ENCODE measurements around the gene PPP1R16B.

The PPP1R16B gene

DNA sequence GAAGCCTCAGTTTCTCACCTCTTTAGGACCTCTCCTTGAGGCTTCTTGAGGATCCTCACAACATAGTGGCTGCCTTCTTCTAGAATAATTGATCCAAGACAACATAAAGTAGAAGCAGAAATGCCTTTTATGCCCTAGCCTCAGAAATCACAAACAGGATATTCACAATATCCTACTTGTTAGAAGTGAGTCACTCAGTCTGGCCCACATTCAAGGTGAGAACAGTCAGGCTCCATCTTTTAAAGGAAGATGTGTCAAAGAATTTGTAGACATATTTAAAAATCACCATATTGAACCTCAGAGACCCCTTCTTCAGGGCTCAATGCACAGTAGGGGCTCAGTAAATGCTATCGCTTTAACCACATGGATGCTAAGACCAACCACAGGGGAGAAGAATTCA lies 99.9 kb downstream of the PPP1R16B start:
- no peak for TF ChIP-seq CTCF (IDR thresholded peaks at IDR 0.05)

DNA sequence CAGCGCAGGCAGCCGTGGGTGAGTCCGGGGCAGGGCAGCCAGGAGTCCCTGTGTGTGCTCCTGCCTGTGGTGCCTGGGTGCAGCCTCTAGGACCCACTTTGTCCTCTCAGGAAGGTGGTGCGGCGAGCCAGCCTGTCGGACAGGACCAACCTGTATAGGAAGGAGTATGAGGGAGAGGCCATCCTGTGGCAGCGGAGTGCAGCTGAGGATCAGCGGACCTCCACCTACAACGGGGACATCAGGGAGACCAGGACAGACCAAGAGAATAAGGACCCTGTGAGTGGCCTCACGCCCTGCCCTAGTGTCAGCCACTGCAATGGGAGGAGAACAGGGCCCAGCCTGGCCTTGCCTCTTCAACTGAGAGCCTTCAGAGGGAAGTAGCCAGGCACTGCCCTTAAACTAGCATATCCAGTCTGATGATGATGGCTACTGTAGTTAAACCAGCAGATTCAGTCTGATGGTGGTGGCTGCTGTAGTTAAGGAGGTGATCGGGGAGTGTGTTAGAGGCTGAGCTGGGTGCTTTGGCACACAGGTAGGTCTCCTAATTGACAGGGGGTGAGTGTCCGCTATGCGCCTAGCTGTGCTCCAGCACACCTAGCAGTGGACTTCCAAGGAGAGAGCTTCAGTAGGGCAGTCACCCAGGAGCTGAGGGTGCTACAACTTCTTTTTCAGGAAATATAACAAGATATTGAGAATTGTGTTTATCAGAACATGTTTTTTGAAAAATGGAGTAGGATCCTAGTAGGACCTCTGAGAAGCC lies 102.6 kb downstream of the PPP1R16B start:
- TF ChIP-seq CTCF (IDR thresholded peaks at IDR 0.05) = no peak

GRCh38 chr20:38915355-38915754 lies 109.9 kb downstream of the PPP1R16B start:
- no peak for TF ChIP-seq CTCF (IDR thresholded peaks at IDR 0.05)

GRCh38 chr20:38917657-38918056 lies 112.2 kb downstream of the PPP1R16B start:
- no peak for TF ChIP-seq CTCF (IDR thresholded peaks at IDR 0.05)

- no peak for TF ChIP-seq CTCF (IDR thresholded peaks at IDR 0.05)
These were observed 112.7 kb downstream of the PPP1R16B start for GRCh38 chr20:38918172-38918571.

DNA sequence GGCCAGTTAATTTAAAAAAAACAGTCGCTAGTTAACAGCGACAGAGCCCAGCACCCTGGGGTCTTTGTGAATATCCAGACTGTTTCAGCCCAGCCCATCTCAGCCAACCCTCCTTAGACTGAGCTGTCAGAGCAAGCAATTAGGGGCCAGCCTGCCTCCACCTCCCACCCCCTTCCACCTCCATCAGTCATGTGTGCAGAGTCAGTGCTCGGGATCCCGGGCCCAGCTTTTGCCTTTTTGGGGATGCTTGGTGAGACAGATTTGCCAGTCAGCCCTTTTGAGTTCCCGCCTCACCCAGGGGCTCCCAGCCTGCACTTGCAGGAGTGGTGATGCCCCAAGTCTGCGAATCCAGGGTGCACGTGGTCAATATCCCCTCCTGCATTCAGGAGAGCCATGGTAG lies 114.2 kb downstream of the PPP1R16B start:
- TF ChIP-seq CTCF (IDR thresholded peaks at IDR 0.05) = no peak

GRCh38 chr20:38920411-38920810 lies 114.9 kb downstream of the PPP1R16B start:
- TF ChIP-seq CTCF (IDR thresholded peaks at IDR 0.05) = no peak

GRCh38 chr20:38920851-38921250 lies 115.4 kb downstream of the PPP1R16B start:
- TF ChIP-seq CTCF (IDR thresholded peaks at IDR 0.05) = no peak
